Endodermal cell (in vitro differentiated cells): ENCODE measurements around the gene MBD3. TPM values are rescaled to one million over a fixed set of nuclear protein-coding genes. Genes with fewer than 3 reads are reported as not detected.

Experiments
- DNase-seq: peaks from one replicate; pipeline ENCODE4 v3.0.0-alpha.2; 2017
- H3K27ac ChIP-seq: 2 replicates; pipeline ENCODE4 v1.5.1; 2013; ENCODE audit warnings: mild to moderate bottlenecking, low read depth, low read length, moderate library complexity
- H3K27me3 ChIP-seq: 2 replicates; pipeline ENCODE4 v1.6.1; 2013; ENCODE audit warnings: mild to moderate bottlenecking, low read length, moderate library complexity; ENCODE audit not compliant: insufficient read depth, control insufficient read depth, poor library complexity, severe bottlenecking
- H3K36me3 ChIP-seq: 2 replicates; pipeline ENCODE4 v1.7.0; 2013; ENCODE audit warnings: mild to moderate bottlenecking, low read length, moderate library complexity; ENCODE audit not compliant: control insufficient read depth, insufficient read depth
- H3K4me1 ChIP-seq: one replicate; pipeline ENCODE4 v1.7.0; 2013; ENCODE audit warnings: low read length; ENCODE audit not compliant: control insufficient read depth, insufficient read depth
- H3K4me3 ChIP-seq: 2 replicates; pipeline ENCODE4 v1.5.1; 2013; ENCODE audit warnings: mild to moderate bottlenecking, low read length, moderate library complexity
- H3K9ac ChIP-seq: 2 replicates; pipeline ENCODE4 v1.6.1; 2013; ENCODE audit warnings: mild to moderate bottlenecking, low read length, moderate library complexity; ENCODE audit not compliant: poor library complexity, severe bottlenecking; ENCODE audit errors: extremely low read depth
- H3K9me3 ChIP-seq: 2 replicates; pipeline ENCODE4 v1.6.1; 2013; ENCODE audit warnings: mild to moderate bottlenecking, low read length, moderate library complexity; ENCODE audit not compliant: control insufficient read depth
- H3K27ac Mint-ChIP-seq: 2 replicates; pipeline ENCODE4 v1.8.0; 2020; ENCODE audit warnings: mixed read lengths
- H3K27me3 Mint-ChIP-seq: 2 replicates; pipeline ENCODE4 v1.8.0; 2021; ENCODE audit warnings: mild to moderate bottlenecking, mixed read lengths; ENCODE audit not compliant: insufficient read depth
- H3K36me3 Mint-ChIP-seq: 2 replicates; pipeline ENCODE4 v1.8.0; 2020; ENCODE audit warnings: low read depth, mixed read lengths
- H3K4me1 Mint-ChIP-seq: 2 replicates; pipeline ENCODE4 v1.8.0; 2020; ENCODE audit warnings: mixed read lengths
- H3K4me3 Mint-ChIP-seq: 2 replicates; pipeline ENCODE4 v1.8.0; 2020; ENCODE audit warnings: mild to moderate bottlenecking, moderate library complexity, mixed read lengths
- H3K9me3 Mint-ChIP-seq: 2 replicates; pipeline ENCODE4 v1.8.0; 2020; ENCODE audit warnings: mild to moderate bottlenecking, mixed read lengths
- CTCF ChIP-seq: fragments of 200-600 bp; sonication (generic); conservative IDR thresholded peaks from 2 replicates; pipeline ENCODE4 v1.5.0; 2021; ENCODE audit warnings: antibody characterized with exemption, mild to moderate bottlenecking
- WGBS, 2 experiments: methylation state at CpG; one replicate each; pipeline versions ENCODE4 v1.1.5 to v1.1.7; 2013; ENCODE audit warnings: missing lambda C conversion rate in 2 of 2, mixed read lengths in 1 of 2; ENCODE audit not compliant: insufficient coverage in 1 of 2, insufficient read length in 1 of 2; 5-methylcytosine and 5-hydroxymethylcytosine counted together
- total RNA-seq, 2 donors: library from RNA; stranded (reverse); fragmentation: NEBNext Ultra II Directional in 1 of 2; extraction: Animal tissue kit (Norgen Biotek cat#: 25700) in 1 of 2; gene quantifications; 2 replicates in 1 of 2; 3 replicates in 1 of 2; pipeline ENCODE4 v1.2.1, GENCODE V29; 2021

Gene MBD3
- total RNA-seq, 2 donors from 2014 or later: 108 TPM

- Histone ChIP-seq H3K9ac (no peak overlapping the region), H3K27me3 (no peaks in the 10 kb centered on the region), H3K4me3 (no peak overlapping the region), H3K4me1 (no peaks in the 10 kb centered on the region), H3K36me3 (peaks cover 75% of the 10 kb centered on the region), H3K27ac (no peak overlapping the region), H3K9me3 (no peaks in the 10 kb centered on the region)
- Mint-ChIP-seq H3K36me3 (peaks cover 76% of the 10 kb centered on the region), H3K4me1 (no peaks in the 10 kb centered on the region), H3K27me3 (no peaks in the 10 kb centered on the region), H3K9me3 (no peaks in the 10 kb centered on the region), H3K4me3 (no peak overlapping the region), H3K27ac (no peak overlapping the region)
- WGBS, 2 experiments: 93 to 95% methylated on average over 15 to 40 of the region's 41 CpGs
- TF ChIP-seq CTCF: no peak
- DNase-seq: no peak
These were observed 22.6 kb upstream of the MBD3 start for GRCh38 chr19:1615156-1615765.

- Histone ChIP-seq H3K4me3 (no peak overlapping the region), H3K9ac (no peak overlapping the region), H3K9me3 (no peaks in the 10 kb centered on the region), H3K4me1 (no peaks in the 10 kb centered on the region), H3K36me3 (peaks cover 70% of the 10 kb centered on the region), H3K27ac (no peak overlapping the region), H3K27me3 (no peaks in the 10 kb centered on the region)
- DNase-seq: no peak
- Mint-ChIP-seq H3K36me3 (peaks cover 74% of the 10 kb centered on the region), H3K4me3 (no peak overlapping the region), H3K27ac (no peak overlapping the region), H3K4me1 (no peaks in the 10 kb centered on the region), H3K27me3 (no peaks in the 10 kb centered on the region), H3K9me3 (no peaks in the 10 kb centered on the region)
- TF ChIP-seq CTCF: no peak
- WGBS, 2 experiments: 96 to 98% methylated on average over 22 to 32 of the region's 32 CpGs
These were observed 21.3 kb upstream of the MBD3 start for GRCh38 chr19:1613808-1614570.

- peaks cover 69% of the 10 kb centered on the region for H3K36me3 Mint-ChIP-seq
- no peak for TF ChIP-seq CTCF
- no peaks in the 10 kb centered on the region for H3K4me1 Mint-ChIP-seq
- no peaks in the 10 kb centered on the region for H3K9me3 ChIP-seq
- H3K4me1 ChIP-seq: no peaks in the 10 kb centered on the region
- no peak overlapping the region for H3K27ac ChIP-seq
- no peaks in the 10 kb centered on the region for H3K27me3 ChIP-seq
- no peak for DNase-seq
- H3K4me3 ChIP-seq: no peak overlapping the region
- H3K9ac ChIP-seq: no peak overlapping the region
- H3K27ac Mint-ChIP-seq: no peak overlapping the region
- H3K36me3 ChIP-seq: peaks cover 63% of the 10 kb centered on the region
- H3K9me3 Mint-ChIP-seq: no peaks in the 10 kb centered on the region
- WGBS, 2 experiments: 90 to 95% methylated on average over 8 to 9 of the region's 9 CpGs
- no peaks in the 10 kb centered on the region for H3K27me3 Mint-ChIP-seq
- H3K4me3 Mint-ChIP-seq: no peak overlapping the region
These were observed 20.5 kb upstream of the MBD3 start for GRCh38 chr19:1613146-1613545.
